Sigmoid colon (tissue), 4 donors: Measurements from ENCODE around the gene FOXL2NB.

ENCODE experiments used
- CTCF ChIP-seq, 4 experiments: fragments of 450-650 bp in 3 of 4; fragments of 200-600 bp in 1 of 4; IDR thresholded peaks; one replicate each; pipeline ENCODE4 v1.5.1; 2016 to 2019; ENCODE audit warnings: antibody characterized with exemption in 4 of 4, mild to moderate bottlenecking in 3 of 4, moderate library complexity in 2 of 4
- EP300 ChIP-seq, 4 donors: sonication (generic); formaldehyde crosslinking; IDR thresholded peaks; one replicate each; pipeline ENCODE4 v1.6.1; 2017; ENCODE audit warnings: antibody characterized with exemption in 4 of 4
- POLR2A ChIP-seq, 2 donors: fragments of 450-650 bp; IDR thresholded peaks; one replicate each; pipeline ENCODE4 v1.6.1; 2016; ENCODE audit warnings: antibody characterized with exemption in 2 of 2, mild to moderate bottlenecking in 2 of 2, moderate library complexity in 2 of 2

- TF ChIP-seq CTCF (IDR thresholded peaks at IDR 0.05) (no peak), POLR2A (IDR thresholded peaks at IDR 0.05) (no peak), EP300 (IDR thresholded peaks at IDR 0.05) (no peak)
These were observed 48.7 kb upstream of the FOXL2NB start for GRCh38 chr3:138898301-138898700.
